Spleen (tissue), 11 donors: Measurements from ENCODE around the gene SPOPL. TPM values are rescaled to one million over a fixed set of nuclear protein-coding genes. Genes with fewer than 3 reads are reported as not detected.

Experiments
- DNase-seq: peaks from one replicate; pipeline ENCODE4 v3.0.0-alpha.2; 2020
- H3K27ac ChIP-seq, 8 donors: fragments of 200-600 bp; sonication (generic) in 7 of 8; 1 replicate in 4 of 8; 2 replicates in 4 of 8; pipeline versions ENCODE4 v1.5.0 to v1.8.0; 2016 to 2021; ENCODE audit warnings: inconsistent platforms in 4 of 8, mild to moderate bottlenecking in 4 of 8, moderate library complexity in 1 of 8
- H3K27me3 ChIP-seq, 7 donors: fragments of 200-600 bp; sonication (generic) in 6 of 7; replicated peaks in 1 of 7; 1 replicate in 4 of 7; 2 replicates in 3 of 7; pipeline versions ENCODE4 v1.5.0 to v1.8.0; 2016 to 2021; ENCODE audit warnings: inconsistent platforms in 3 of 7, mild to moderate bottlenecking in 1 of 7
- H3K36me3 ChIP-seq, 6 donors: fragments of 200-600 bp; sonication (generic) in 5 of 6; 1 replicate in 4 of 6; 2 replicates in 2 of 6; pipeline versions ENCODE4 v1.5.0 to v1.8.0; 2016 to 2021; ENCODE audit warnings: inconsistent platforms in 2 of 6
- H3K4me1 ChIP-seq, 6 donors: fragments of 200-600 bp; sonication (generic) in 5 of 6; 1 replicate in 3 of 6; 2 replicates in 3 of 6; pipeline versions ENCODE4 v1.5.0 to v1.8.0; 2016 to 2021; ENCODE audit warnings: inconsistent platforms in 3 of 6
- H3K4me3 ChIP-seq, 8 donors: fragments of 200-600 bp; sonication (generic) in 7 of 8; 1 replicate in 4 of 8; 2 replicates in 4 of 8; pipeline versions ENCODE4 v1.5.0 to v1.8.0; 2016 to 2021; ENCODE audit warnings: inconsistent platforms in 4 of 8, mild to moderate bottlenecking in 4 of 8, moderate library complexity in 2 of 8
- H3K9me3 ChIP-seq, 8 donors: fragments of 200-600 bp; sonication (generic) in 7 of 8; 1 replicate in 4 of 8; 2 replicates in 4 of 8; pipeline versions ENCODE4 v1.5.0 to v1.8.0; 2016 to 2021; ENCODE audit warnings: inconsistent platforms in 4 of 8
- CTCF ChIP-seq, 11 experiments: fragments of 200-600 bp in 7 of 11; fragments of 450-650 bp in 4 of 11; sonication (generic) in 4 of 11; IDR thresholded peaks in 8 of 11; conservative IDR thresholded peaks in 3 of 11; 1 replicate in 7 of 11; 2 replicates in 4 of 11; pipeline versions ENCODE4 v1.4.0 to v1.8.0; 2016 to 2021; ENCODE audit warnings: antibody characterized with exemption in 11 of 11, inconsistent platforms in 4 of 11, mild to moderate bottlenecking in 1 of 11
- POLR2A ChIP-seq, 3 donors: fragments of 450-650 bp; IDR thresholded peaks; one replicate each; pipeline ENCODE4 v1.5.1; 2017; ENCODE audit warnings: antibody characterized with exemption in 3 of 3, mild to moderate bottlenecking in 1 of 3
- POLR2AphosphoS5 ChIP-seq, 3 donors: sonication (generic); formaldehyde crosslinking; IDR thresholded peaks; one replicate each; pipeline ENCODE4 v1.5.1; 2017; ENCODE audit warnings: antibody characterized with exemption in 3 of 3
- WGBS, 5 donors: extraction: QIAGEN DNeasy Blood & Tissue Kit in 3 of 5; methylation state at CpG; one replicate each; pipeline versions ENCODE4 v1.1.5 to v1.1.7; 2013 to 2018; 5-methylcytosine and 5-hydroxymethylcytosine counted together
- intact Hi-C: fragments of 100-400 bp; cut with DNase I; formaldehyde crosslinking; loops from one replicate; pipeline ENCODE4 v1.15.0; 2023; ENCODE audit warnings: low total_unique reads
- polyA plus RNA-seq, 3 donors: library from polyadenylated mRNA; stranded (reverse); fragments of 200-250 nt; gene quantifications; one replicate each; pipeline ENCODE4 v1.2.1, GENCODE V29; 2013
- total RNA-seq, 7 donors: library from RNA; depleted of rRNA in 3 of 7; stranded (reverse); fragments of >200 nt in 3 of 7; fragmentation: NEBNext Ultra II Directional in 4 of 7; extraction: Animal tissue kit (Norgen Biotek cat#: 25700) in 4 of 7; gene quantifications; one replicate each; pipeline versions ENCODE4 v1.1.0 to v1.2.1, GENCODE V29; 2016 to 2021
- donor health status: healthy with polysubstance abuse.
- donor health status: DM: no; HTN: no; CAD: no; lungs with moderate emphysema.
- donor health status: DM: no; HTN: no; CAD: no.
- donor health status: Bipolar disorder and iron deficiency.
- donor health status: healthy.
- donor health status: DM: no; HTN: no; CAD: no.
- donor health status: DM: yes; HTN: yes; CAD: no.

Gene SPOPL
- total and polyA plus RNA-seq, 10 donors, result 4.8 to 48.8 (median 36.8) TPM

- DNase-seq, result no peak
- no peaks in the 10 kb centered on the region for H3K9me3 ChIP-seq
- H3K27ac ChIP-seq, result no peak overlapping the region
- TF ChIP-seq POLR2AphosphoS5 (IDR thresholded peaks at IDR 0.05), result no peak
- TF ChIP-seq CTCF (IDR thresholded peaks at IDR 0.05 in 8 of 11, conservative IDR thresholded peaks at IDR 0.05 in 3 of 11), result no peak
- no peak for TF ChIP-seq POLR2A (IDR thresholded peaks at IDR 0.05)
- no peak overlapping the region for H3K4me3 ChIP-seq
- 81 to 93% (median 83%) methylated on average over 3 of the region's 3 CpGs for WGBS, 5 donors
- no peaks in the 10 kb centered on the region for H3K36me3 ChIP-seq
- intact Hi-C loops, result no loop called here
- H3K4me1 ChIP-seq, result no peaks in the 10 kb centered on the region
- peaks cover 0 to 16% (median 0%) of the 10 kb centered on the region in 7 donors for H3K27me3 ChIP-seq
These were observed 117.4 kb downstream of the SPOPL start for GRCh38 chr2:138618971-138619370.

- Histone ChIP-seq H3K27ac (no peak overlapping the region), H3K9me3 (no peaks in the 10 kb centered on the region), H3K27me3 (peaks cover 0 to 12% (median 0%) of the 10 kb centered on the region in 7 donors), H3K36me3 (no peaks in the 10 kb centered on the region), H3K4me3 (no peak overlapping the region), H3K4me1 (no peaks in the 10 kb centered on the region)
- intact Hi-C loops, result no loop called here
- 61 to 87% (median 72%) methylated on average over 2 of the region's 2 CpGs for WGBS, 5 donors
- no peak for TF ChIP-seq POLR2AphosphoS5 (IDR thresholded peaks at IDR 0.05)
- no peak for TF ChIP-seq POLR2A (IDR thresholded peaks at IDR 0.05)
- no peak for TF ChIP-seq CTCF (IDR thresholded peaks at IDR 0.05 in 8 of 11, conservative IDR thresholded peaks at IDR 0.05 in 3 of 11)
- DNase-seq, result no peak
These were observed 118.9 kb downstream of the SPOPL start for GRCh38 chr2:138620431-138620830.

DNA sequence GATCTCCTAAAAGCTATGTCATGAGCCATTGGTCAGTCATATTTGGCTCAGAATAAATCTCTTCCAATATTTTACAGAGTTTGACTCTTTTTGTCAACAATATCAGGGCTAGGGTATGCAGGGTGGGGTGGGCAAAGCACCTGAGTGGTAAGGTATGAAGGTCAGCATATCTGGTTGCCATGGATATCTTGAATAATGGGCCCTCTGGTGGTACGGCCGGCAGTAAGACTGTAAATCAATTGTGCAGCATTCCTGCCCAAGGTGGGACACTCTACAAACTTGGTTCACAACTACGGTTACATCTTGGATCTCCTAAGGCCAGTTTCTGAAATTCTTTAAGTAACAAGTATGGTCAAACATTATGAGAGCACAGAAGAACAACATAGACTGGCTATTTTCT is 119.6 kb downstream of the SPOPL start:
- no peak overlapping the region for H3K4me3 ChIP-seq
- H3K4me1 ChIP-seq, result no peaks in the 10 kb centered on the region
- no peak for TF ChIP-seq CTCF (IDR thresholded peaks at IDR 0.05 in 8 of 11, conservative IDR thresholded peaks at IDR 0.05 in 3 of 11)
- TF ChIP-seq POLR2A (IDR thresholded peaks at IDR 0.05), result no peak
- no peak for TF ChIP-seq POLR2AphosphoS5 (IDR thresholded peaks at IDR 0.05)
- H3K27me3 ChIP-seq, result peaks cover 0 to 7% (median 0%) of the 10 kb centered on the region in 7 donors
- H3K9me3 ChIP-seq, result no peaks in the 10 kb centered on the region
- WGBS, 5 donors, result 74 to 85% (median 82%) methylated on average over 3 of the region's 3 CpGs
- no peaks in the 10 kb centered on the region for H3K36me3 ChIP-seq
- H3K27ac ChIP-seq, result no peak overlapping the region
- intact Hi-C loops, result no loop called here
- no peak for DNase-seq

GRCh38 chr2:138622613-138623012 is 121.0 kb downstream of the SPOPL start:
- Histone ChIP-seq H3K27ac (no peak overlapping the region), H3K4me1 (no peaks in the 10 kb centered on the region), H3K36me3 (no peaks in the 10 kb centered on the region), H3K4me3 (no peak overlapping the region), H3K27me3 (peaks cover 0 to 10% (median 0%) of the 10 kb centered on the region in 7 donors), H3K9me3 (no peaks in the 10 kb centered on the region)
- no peak for TF ChIP-seq POLR2A (IDR thresholded peaks at IDR 0.05)
- TF ChIP-seq POLR2AphosphoS5 (IDR thresholded peaks at IDR 0.05), result no peak
- TF ChIP-seq CTCF (IDR thresholded peaks at IDR 0.05 in 8 of 11, conservative IDR thresholded peaks at IDR 0.05 in 3 of 11), result no peak
- WGBS, 5 donors, result 18 to 32% (median 23%) methylated on average over 3 of the region's 3 CpGs
- intact Hi-C loops, result no loop called here
- no peak for DNase-seq
